IMR-90 (cell line): ENCODE data around the gene TACC3. TPM values are rescaled to one million over a fixed set of nuclear protein-coding genes. Genes with fewer than 3 reads are reported as not detected.
A peak's percentile ranks its signal among the peaks of the same experiment; 100 is the strongest.

Source experiments
- ATAC-seq: fragments of 200-7000 bp; cut with Tn5 transposase; 2 replicates; pipeline ENCODE4 v1.9.1; 2020; ENCODE audit warnings: low read depth, mild to moderate bottlenecking, moderate library complexity
- BruUV-seq: library from RNA; stranded (reverse); fragments of 400-500 nt; replicated peaks from 2 replicates; lab custom pipeline; 2021; lab: Mats Ljungman, UMichigan
- CTCF ChIA-PET: fragments of 300-600 bp; formaldehyde crosslinking; extraction: SDS; loops from one replicate; lab custom pipeline; 2021; ENCODE audit warnings: antibody characterized with exemption; lab: Yijun Ruan, JAX
- POLR2A ChIA-PET: fragments of 300-600 bp; sonication (Branson Sonifier 250); formaldehyde crosslinking; loops from one replicate; lab custom pipeline; 2022; ENCODE audit warnings: antibody characterized with exemption; ENCODE audit not compliant: unreplicated experiment; lab: Charles Lee
- DNase-seq: peaks from one replicate; pipeline ENCODE4 v3.0.0; 2013
- H2AFZ ChIP-seq: replicated peaks from 2 replicates; pipeline ENCODE3; 2013; ENCODE audit warnings: low read length, mild to moderate bottlenecking; ENCODE audit not compliant: poor library complexity
- H2AK5ac ChIP-seq: 2 replicates; pipeline ENCODE4 v1.6.1; 2013; ENCODE audit warnings: low read depth, low read length, inconsistent platforms
- H2AK9ac ChIP-seq: replicated peaks from 2 replicates; pipeline ENCODE3; 2013; ENCODE audit warnings: mild to moderate bottlenecking, low read depth, low read length, moderate library complexity; ENCODE audit not compliant: poor library complexity
- H2BK120ac ChIP-seq: 2 replicates; pipeline ENCODE4 v1.6.1; 2013; ENCODE audit warnings: low read depth, low read length, inconsistent platforms
- H2BK15ac ChIP-seq: 3 replicates; pipeline ENCODE4 v1.6.1; 2013; ENCODE audit warnings: low read depth, low read length, inconsistent platforms
- H2BK20ac ChIP-seq: 2 replicates; pipeline ENCODE4 v1.6.1; 2013; ENCODE audit warnings: low read depth, mild to moderate bottlenecking, inconsistent platforms, low read length, moderate library complexity
- H2BK5ac ChIP-seq: 2 replicates; pipeline ENCODE4 v1.6.1; 2013; ENCODE audit warnings: mild to moderate bottlenecking, low read depth, low read length, inconsistent platforms; ENCODE audit not compliant: poor library complexity, severe bottlenecking
- H3K14ac ChIP-seq: replicated peaks from 2 replicates; pipeline ENCODE4 v1.6.1; 2013; ENCODE audit warnings: low read depth, low read length, inconsistent platforms
- H3K18ac ChIP-seq: 2 replicates; pipeline ENCODE4 v1.6.1; 2013; ENCODE audit warnings: low read depth, low read length, control low read depth
- H3K23ac ChIP-seq: 2 replicates; pipeline ENCODE4 v1.6.1; 2013; ENCODE audit warnings: low read depth, low read length, inconsistent platforms
- H3K27ac ChIP-seq: 2 replicates; pipeline ENCODE4 v1.5.1; 2013; ENCODE audit warnings: mild to moderate bottlenecking, control low read depth, low read length; ENCODE audit not compliant: insufficient read depth
- H3K27me3 ChIP-seq: 2 replicates; pipeline ENCODE4 v1.6.1; 2013; ENCODE audit warnings: low read length; ENCODE audit not compliant: control insufficient read depth, insufficient read depth
- H3K36me3 ChIP-seq: 2 replicates; pipeline ENCODE4 v1.6.1; 2013; ENCODE audit warnings: low read length, mixed read lengths; ENCODE audit not compliant: control insufficient read depth, insufficient read depth
- H3K4ac ChIP-seq: 2 replicates; pipeline ENCODE4 v1.6.1; 2013; ENCODE audit warnings: low read depth, low read length, inconsistent platforms
- H3K4me1 ChIP-seq: 2 replicates; pipeline ENCODE4 v1.6.1; 2013; ENCODE audit warnings: low read length, mixed read lengths; ENCODE audit not compliant: control insufficient read depth, insufficient read depth
- H3K4me2 ChIP-seq: 2 replicates; pipeline ENCODE4 v1.6.1; 2013; ENCODE audit warnings: low read depth, mild to moderate bottlenecking, control low read depth, low read length, moderate library complexity
- H3K4me3 ChIP-seq: 2 replicates; pipeline ENCODE4 v1.5.1; 2013; ENCODE audit warnings: low read depth, mild to moderate bottlenecking, control low read depth, low read length, moderate library complexity; ENCODE audit not compliant: insufficient read depth
- H3K56ac ChIP-seq: 2 replicates; pipeline ENCODE4 v1.6.1; 2013; ENCODE audit warnings: low read length, inconsistent platforms; ENCODE audit not compliant: insufficient read depth; ENCODE audit errors: extremely low read depth
- H3K79me1 ChIP-seq, 2 experiments: 2 replicates each; pipeline ENCODE4 v1.6.1; 2013; ENCODE audit warnings: low read length in 2 of 2, inconsistent platforms in 1 of 2, low read depth in 1 of 2
- H3K9ac ChIP-seq: 2 replicates; pipeline ENCODE4 v1.6.1; 2013; ENCODE audit warnings: low read depth, low read length, control low read depth
- H3K9me1 ChIP-seq: 2 replicates; pipeline ENCODE4 v1.6.1; 2013; ENCODE audit warnings: low read length, inconsistent platforms; ENCODE audit not compliant: insufficient read depth
- H3K9me3 ChIP-seq: 2 replicates; pipeline ENCODE4 v1.6.1; 2013; ENCODE audit warnings: low read length; ENCODE audit not compliant: control insufficient read depth, insufficient read depth
- H4K20me1 ChIP-seq: 2 replicates; pipeline ENCODE4 v1.6.1; 2013; ENCODE audit warnings: low read length, inconsistent platforms; ENCODE audit not compliant: insufficient read depth
- H4K5ac ChIP-seq: 2 replicates; pipeline ENCODE4 v1.6.1; 2013; ENCODE audit warnings: mild to moderate bottlenecking, low read depth, low read length, control low read depth
- H4K8ac ChIP-seq, 2 experiments: 2 replicates each; pipeline ENCODE4 v1.6.1; 2013; ENCODE audit warnings: low read depth in 2 of 2, low read length in 2 of 2, control low read depth in 1 of 2, inconsistent platforms in 1 of 2
- H4K91ac ChIP-seq: 2 replicates; pipeline ENCODE4 v1.6.1; 2013; ENCODE audit warnings: low read depth, low read length, inconsistent platforms; ENCODE audit not compliant: insufficient read depth
- BHLHE40 ChIP-seq: fragments of 150-350 bp; IDR thresholded peaks from 2 replicates; pipeline ENCODE4 v1.6.1; 2016; ENCODE audit warnings: mild to moderate bottlenecking, low read depth, low read length
- CEBPB ChIP-seq: IDR thresholded peaks from 2 replicates; pipeline ENCODE4 v1.6.1; 2012; ENCODE audit warnings: low read depth, low read length, improper control_type of control experiment
- CHD1 ChIP-seq: IDR thresholded peaks from 2 replicates; pipeline ENCODE4 v1.6.1; 2012; ENCODE audit warnings: low read depth, low read length, improper control_type of control experiment
- FOS ChIP-seq: fragments of 150-350 bp; IDR thresholded peaks from 2 replicates; pipeline ENCODE4 v1.6.1; 2016; ENCODE audit warnings: low read depth, low read length
- MAZ ChIP-seq: IDR thresholded peaks from 2 replicates; pipeline ENCODE4 v1.6.1; 2012; ENCODE audit warnings: low read depth, mild to moderate bottlenecking, low read length, improper control_type of control experiment, moderate library complexity, borderline replicate concordance
- MXI1 ChIP-seq: IDR thresholded peaks from 2 replicates; pipeline ENCODE4 v1.6.1; 2012; ENCODE audit warnings: low read depth, mild to moderate bottlenecking, low read length, moderate library complexity, borderline replicate concordance
- NFE2L2 ChIP-seq: fragments of 150-350 bp; IDR thresholded peaks from 2 replicates; pipeline ENCODE4 v1.6.1; 2016; ENCODE audit warnings: low read depth, mild to moderate bottlenecking, low read length
- POLR2A ChIP-seq: IDR thresholded peaks from 2 replicates; pipeline ENCODE4 v1.6.1; 2012; ENCODE audit warnings: mild to moderate bottlenecking, low read depth, low read length
- RAD21 ChIP-seq: IDR thresholded peaks from 2 replicates; pipeline ENCODE4 v1.6.1; 2012; ENCODE audit warnings: low read length, improper control_type of control experiment
- RFX5 ChIP-seq: IDR thresholded peaks from 2 replicates; pipeline ENCODE4 v1.8.0; 2012; ENCODE audit warnings: low read depth, mild to moderate bottlenecking, low read length, moderate library complexity
- SMC3 ChIP-seq: fragments of 150-350 bp; IDR thresholded peaks from 2 replicates; pipeline ENCODE4 v1.6.1; 2016; ENCODE audit warnings: low read depth, mild to moderate bottlenecking, antibody characterized with exemption, low read length, moderate library complexity
- WGBS, 2 experiments: methylation state at CpG; one replicate each; pipeline versions ENCODE4 v1.1.5 to v1.1.7; 2013; ENCODE audit warnings: missing lambda C conversion rate in 2 of 2; ENCODE audit not compliant: insufficient read length in 1 of 2; ENCODE audit errors: extremely low coverage in 2 of 2; 5-methylcytosine and 5-hydroxymethylcytosine counted together
- dilution Hi-C: fragments of 300-500 bp; cut with HindIII; formaldehyde crosslinking; loops from one replicate; pipeline ENCODE4 v1.14.3; 2018; ENCODE audit warnings: low sequenced_read_pairs; ENCODE audit not compliant: unreplicated experiment
- in situ Hi-C: fragments of 300-500 bp; cut with MboI; formaldehyde crosslinking; loops from 3 replicates; pipeline ENCODE4 v1.14.3; 2019; ENCODE audit warnings: low sequenced_read_pairs, inconsistent platforms, mixed read lengths
- intact Hi-C: fragments of 100-400 bp; cut with micrococcal nuclease; formaldehyde crosslinking; loops from 2 replicates; pipeline ENCODE4 v1.10.0; 2022
- polyA plus RNA-seq, 3 experiments: library from polyadenylated mRNA; depleted of rRNA; stranded (reverse); fragments of >200 nt; gene quantifications; 2 replicates each; pipeline ENCODE4 v1.2.3, GENCODE V29; 2012; ENCODE audit warnings: low replicate concordance in 1 of 3
- total RNA-seq: library from RNA; depleted of rRNA; stranded (reverse); fragments of >200 nt; gene quantifications from 2 replicates; pipeline ENCODE4 v1.2.3, GENCODE V29; 2012
- TF ChIP-seq, protein P1 (sequence below): fragments of 150-350 bp; IDR thresholded peaks from 2 replicates; pipeline ENCODE4 v1.6.1; 2017; ENCODE audit warnings: mild to moderate bottlenecking, antibody characterized with exemption, low read length, low read depth
- TF ChIP-seq, protein P2 (sequence below): conservative IDR thresholded peaks from 2 replicates; pipeline ENCODE4 v1.5.1; 2012; ENCODE audit warnings: mild to moderate bottlenecking, low read depth, low read length, improper control_type of control experiment

Gene TACC3
- total and polyA plus RNA-seq, 2 of the 4 experiments (the other 2 are of a cell fraction) = 15.1 to 49.7 TPM

DNA sequence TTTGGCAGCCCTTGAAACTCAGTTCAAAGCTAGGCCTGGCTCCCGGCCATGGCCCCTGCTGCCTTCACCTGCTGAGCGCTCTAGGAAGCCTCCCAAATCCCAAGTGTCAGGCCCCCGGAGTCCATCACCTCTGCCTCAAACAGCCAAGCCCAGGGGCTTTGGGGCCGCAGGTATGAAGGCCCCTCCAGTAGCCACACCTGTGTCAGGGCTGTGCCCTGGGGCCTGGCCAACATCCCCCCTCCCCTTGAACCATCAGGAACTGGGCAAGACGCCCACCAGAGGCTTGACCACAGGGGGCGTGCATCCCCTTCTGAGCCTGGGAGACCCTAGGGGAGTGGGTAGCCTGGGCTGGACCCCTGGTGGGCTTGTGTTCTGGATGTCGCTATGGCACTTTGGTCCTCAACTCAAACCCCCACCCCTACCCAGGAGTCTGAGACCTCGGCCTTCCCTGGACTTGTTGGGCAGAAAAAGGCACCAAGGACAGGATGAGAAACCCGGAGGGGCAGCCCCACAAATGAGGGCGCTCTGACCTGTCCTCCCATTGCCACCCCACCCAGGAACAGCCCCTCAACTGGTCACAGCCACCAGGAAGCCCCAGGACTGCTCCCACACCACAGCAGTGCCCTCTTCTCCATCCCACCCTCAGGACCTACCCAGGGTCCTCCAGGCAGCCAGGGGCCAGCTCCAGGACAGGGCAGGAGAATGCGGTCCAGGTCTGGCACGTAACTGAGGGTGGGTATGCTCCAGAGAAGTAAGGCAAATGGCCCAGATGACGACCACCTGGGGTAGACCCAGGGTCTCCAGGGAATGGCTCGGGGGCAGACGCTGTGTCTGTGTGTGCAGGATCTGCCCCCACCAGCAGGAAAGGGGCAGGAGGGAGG lies 5.0 kb upstream of the TACC3 start:
- Histone ChIP-seq H2BK15ac (no peak overlapping the region), H2AK5ac (no peak overlapping the region), H3K23ac (no peak overlapping the region), H4K5ac (no peak overlapping the region), H3K4ac (no peak overlapping the region), H3K4me3 (no peak overlapping the region), H4K8ac (no peak overlapping the region), H3K4me2 (no peak overlapping the region), H3K9me3 (no peaks in the 10 kb centered on the region), H3K9me1 (peaks cover 5% of the 10 kb centered on the region; the same call in 1 of the 2 replicates), H3K18ac (no peak overlapping the region), H4K20me1 (peaks cover 12% of the 10 kb centered on the region), H2AFZ (no peak overlapping the region), H2BK5ac (no peak overlapping the region), H3K9ac (no peak overlapping the region), H4K91ac (no peak overlapping the region), H3K56ac (no peak overlapping the region), H3K36me3 (peaks cover 11% of the 10 kb centered on the region), H3K27ac (no peak overlapping the region), H3K14ac (no peak overlapping the region), H3K27me3 (no peaks in the 10 kb centered on the region), H3K4me1 (peaks cover 9% of the 10 kb centered on the region), H2BK20ac (no peak overlapping the region), H3K79me1 (peaks cover 26 to 79% of the 10 kb centered on the region in 2 experiments), H2BK120ac (no peak overlapping the region), H2AK9ac (peak overlapping the region; percentile 57)
- DNase-seq = no peak
- BruUV-seq = no TSS peak
- TF ChIP-seq BHLHE40 = no peak
- no peak for TF ChIP-seq RAD21
- TF ChIP-seq SMC3 = no peak
- TF ChIP-seq, protein P1, sequence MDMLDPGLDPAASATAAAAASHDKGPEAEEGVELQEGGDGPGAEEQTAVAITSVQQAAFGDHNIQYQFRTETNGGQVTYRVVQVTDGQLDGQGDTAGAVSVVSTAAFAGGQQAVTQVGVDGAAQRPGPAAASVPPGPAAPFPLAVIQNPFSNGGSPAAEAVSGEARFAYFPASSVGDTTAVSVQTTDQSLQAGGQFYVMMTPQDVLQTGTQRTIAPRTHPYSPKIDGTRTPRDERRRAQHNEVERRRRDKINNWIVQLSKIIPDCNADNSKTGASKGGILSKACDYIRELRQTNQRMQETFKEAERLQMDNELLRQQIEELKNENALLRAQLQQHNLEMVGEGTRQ = no peak
- TF ChIP-seq MXI1 = no peak
- TF ChIP-seq, protein P2, sequence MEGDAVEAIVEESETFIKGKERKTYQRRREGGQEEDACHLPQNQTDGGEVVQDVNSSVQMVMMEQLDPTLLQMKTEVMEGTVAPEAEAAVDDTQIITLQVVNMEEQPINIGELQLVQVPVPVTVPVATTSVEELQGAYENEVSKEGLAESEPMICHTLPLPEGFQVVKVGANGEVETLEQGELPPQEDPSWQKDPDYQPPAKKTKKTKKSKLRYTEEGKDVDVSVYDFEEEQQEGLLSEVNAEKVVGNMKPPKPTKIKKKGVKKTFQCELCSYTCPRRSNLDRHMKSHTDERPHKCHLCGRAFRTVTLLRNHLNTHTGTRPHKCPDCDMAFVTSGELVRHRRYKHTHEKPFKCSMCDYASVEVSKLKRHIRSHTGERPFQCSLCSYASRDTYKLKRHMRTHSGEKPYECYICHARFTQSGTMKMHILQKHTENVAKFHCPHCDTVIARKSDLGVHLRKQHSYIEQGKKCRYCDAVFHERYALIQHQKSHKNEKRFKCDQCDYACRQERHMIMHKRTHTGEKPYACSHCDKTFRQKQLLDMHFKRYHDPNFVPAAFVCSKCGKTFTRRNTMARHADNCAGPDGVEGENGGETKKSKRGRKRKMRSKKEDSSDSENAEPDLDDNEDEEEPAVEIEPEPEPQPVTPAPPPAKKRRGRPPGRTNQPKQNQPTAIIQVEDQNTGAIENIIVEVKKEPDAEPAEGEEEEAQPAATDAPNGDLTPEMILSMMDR = no peak
- no peak for TF ChIP-seq POLR2A
- no peak for TF ChIP-seq NFE2L2
- TF ChIP-seq MAZ = no peak
- TF ChIP-seq FOS = no peak
- no peak for TF ChIP-seq CEBPB
- no peak for TF ChIP-seq CHD1
- no peak for TF ChIP-seq RFX5
- CTCF ChIA-PET = no interaction called here
- POLR2A ChIA-PET = no interaction called here
- intact Hi-C loops = no loop called here
- in situ Hi-C loops = no loop called here
- no CpG with 5 or more reads among the region's 15 CpGs for WGBS, 2 experiments
- dilution Hi-C loops = no loop called here
- no peak for ATAC-seq
